GM12891 (cell line): Measurements from ENCODE around the gene VPS35L.
"Not testable (repeated sequence)": the region's sequence is repeated elsewhere in the genome, so short reads cannot be mapped to it uniquely, and the experiment has no call there.

Experiments
- DNase-seq: peaks from one replicate; pipeline ENCODE4 v3.0.0; 2011; ENCODE audit warnings: low spot score; ENCODE audit not compliant: insufficient read length
- FAIRE-seq: peaks from 2 replicates; lab custom pipeline; 2011; peaks lifted over from hg19 to GRCh38; lab: Jason Lieb, UNC
- PAX5 ChIP-seq: IDR thresholded peaks from 2 replicates; pipeline ENCODE4 v1.6.1; 2011; ENCODE audit warnings: low read length, moderate library complexity, mild to moderate bottlenecking; ENCODE audit not compliant: insufficient read depth, severe bottlenecking
- POLR2A ChIP-seq: IDR thresholded peaks from 2 replicates; pipeline ENCODE4 v1.6.1; 2011; ENCODE audit warnings: low read depth, low read length, control low read depth
- POLR2AphosphoS5 ChIP-seq: IDR thresholded peaks from 2 replicates; pipeline ENCODE4 v1.6.1; 2011; ENCODE audit warnings: low read depth, low read length, control low read depth
- POU2F2 ChIP-seq: IDR thresholded peaks from 2 replicates; pipeline ENCODE4 v1.6.1; 2011; ENCODE audit warnings: low read depth, mild to moderate bottlenecking, control low read depth, low read length, moderate library complexity
- SPI1 ChIP-seq: IDR thresholded peaks from 2 replicates; pipeline ENCODE4 v1.6.1; 2011; ENCODE audit warnings: low read depth, low read length, control low read depth
- TAF1 ChIP-seq: IDR thresholded peaks from 2 replicates; pipeline ENCODE4 v1.6.1; 2011; ENCODE audit warnings: low read depth, low read length, control low read depth

VPS35L gene

DNA sequence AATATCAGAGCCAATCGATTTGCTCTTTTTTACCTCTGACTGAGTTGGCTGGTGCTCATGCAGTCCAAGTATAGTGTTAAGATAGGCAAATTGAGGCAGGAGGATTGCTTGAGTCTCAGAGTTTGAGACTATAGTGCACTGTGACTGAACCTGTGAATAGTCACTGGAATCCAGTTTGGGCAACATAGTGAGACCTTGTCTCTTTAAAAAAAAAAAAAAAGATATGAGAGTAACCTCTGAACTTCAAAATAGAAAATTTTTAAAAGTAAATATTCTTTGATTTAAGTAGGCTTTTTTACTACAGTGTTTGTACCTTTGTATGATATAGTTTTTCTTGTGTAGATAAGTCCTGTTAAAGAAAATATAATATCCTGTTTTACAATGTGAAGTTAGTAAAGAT is 28.3 kb upstream of the VPS35L start:
- FAIRE-seq (no peak), DNase-seq (no peak)
- TF ChIP-seq PAX5: no peak
- no peak for TF ChIP-seq POLR2A
- no peak for TF ChIP-seq POU2F2
- no peak for TF ChIP-seq TAF1
- TF ChIP-seq SPI1: no peak
- no peak for TF ChIP-seq POLR2AphosphoS5

DNA sequence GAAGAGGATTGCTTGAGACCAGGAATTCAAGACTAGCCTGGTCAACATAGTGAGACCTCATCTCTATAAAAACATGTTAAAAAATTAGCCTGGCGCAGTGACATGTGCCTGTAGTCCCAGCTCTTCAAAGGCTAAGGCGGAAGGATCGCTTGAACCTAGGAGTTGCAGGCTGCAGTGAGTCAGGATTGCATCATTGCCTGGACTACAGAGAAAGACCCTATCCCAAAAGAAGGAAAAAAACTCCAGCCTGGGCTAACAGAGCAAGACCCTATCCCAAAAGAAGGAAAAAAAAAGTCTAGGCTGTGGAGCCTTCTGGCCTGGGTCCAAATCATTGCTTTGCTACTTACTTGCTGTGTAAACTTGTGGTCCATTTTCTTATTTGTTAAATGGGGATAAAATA is 26.8 kb upstream of the VPS35L start:
- no peak for FAIRE-seq
- no peak for TF ChIP-seq TAF1
- no peak for TF ChIP-seq POLR2A
- no peak for TF ChIP-seq POU2F2
- TF ChIP-seq POLR2AphosphoS5: no peak
- no peak for TF ChIP-seq SPI1
- TF ChIP-seq PAX5: no peak

DNA sequence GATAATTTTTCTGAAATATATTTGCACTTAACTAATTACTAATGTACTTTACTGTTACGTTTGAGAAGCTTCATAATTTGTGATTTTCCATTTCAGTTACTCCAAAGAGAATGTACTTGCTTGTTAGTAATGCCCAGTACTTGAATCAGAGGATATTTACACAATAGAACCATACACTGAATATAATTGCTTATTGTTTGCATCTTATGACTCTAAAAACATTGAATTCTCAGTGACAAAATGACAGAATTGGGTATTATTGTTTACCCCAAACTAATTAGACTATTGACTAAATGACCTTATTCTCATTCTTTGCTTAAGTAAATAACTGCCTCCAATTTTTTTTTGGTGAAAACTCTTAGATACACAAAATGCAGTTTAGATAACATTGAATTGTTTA is 22.9 kb upstream of the VPS35L start:
- DNase-seq (no peak), FAIRE-seq (no peak)
- TF ChIP-seq PAX5 (no peak), TAF1 (no peak), POU2F2 (no peak), SPI1 (no peak), POLR2A (no peak), POLR2AphosphoS5 (no peak)

More for the DNA sequence above, 26.8 kb upstream of the VPS35L start:
- no peak for DNase-seq

DNA sequence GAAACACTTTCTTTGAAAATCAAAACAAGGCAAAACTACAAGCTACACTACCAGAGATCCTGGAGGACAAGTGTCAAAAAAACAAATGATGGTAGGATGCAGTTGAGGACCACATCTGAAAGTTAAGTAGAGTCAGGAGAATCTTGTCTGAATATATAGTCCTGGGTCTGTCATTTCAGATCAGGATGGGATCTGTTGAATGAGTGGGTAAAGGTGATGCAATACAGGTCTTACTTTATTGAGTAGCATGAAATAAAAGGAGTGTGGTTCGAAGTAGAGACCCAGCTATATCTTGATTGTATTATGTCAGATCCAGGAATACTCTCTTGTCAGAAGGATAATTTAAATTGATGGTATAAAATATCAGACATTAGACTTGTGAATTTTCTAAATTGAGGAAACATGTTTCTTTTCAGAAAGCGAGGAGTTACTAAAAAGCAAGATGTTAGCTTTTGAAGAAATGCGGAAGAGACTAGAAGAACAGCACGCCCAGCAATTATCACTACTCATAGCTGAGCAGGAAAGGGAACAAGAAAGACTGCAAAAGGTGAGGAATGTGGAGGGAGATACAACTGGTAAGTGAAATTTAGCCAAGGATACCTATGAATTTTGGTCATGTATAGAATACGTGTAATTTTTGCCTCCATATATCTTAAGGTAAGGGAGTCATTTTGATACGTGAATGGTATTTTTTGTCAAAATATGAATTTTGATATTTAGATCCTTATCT is 15.1 kb upstream of the VPS35L start:
- FAIRE-seq (no peak), DNase-seq (no peak)
- no peak for TF ChIP-seq POLR2AphosphoS5
- no peak for TF ChIP-seq TAF1
- TF ChIP-seq POLR2A: no peak

DNA sequence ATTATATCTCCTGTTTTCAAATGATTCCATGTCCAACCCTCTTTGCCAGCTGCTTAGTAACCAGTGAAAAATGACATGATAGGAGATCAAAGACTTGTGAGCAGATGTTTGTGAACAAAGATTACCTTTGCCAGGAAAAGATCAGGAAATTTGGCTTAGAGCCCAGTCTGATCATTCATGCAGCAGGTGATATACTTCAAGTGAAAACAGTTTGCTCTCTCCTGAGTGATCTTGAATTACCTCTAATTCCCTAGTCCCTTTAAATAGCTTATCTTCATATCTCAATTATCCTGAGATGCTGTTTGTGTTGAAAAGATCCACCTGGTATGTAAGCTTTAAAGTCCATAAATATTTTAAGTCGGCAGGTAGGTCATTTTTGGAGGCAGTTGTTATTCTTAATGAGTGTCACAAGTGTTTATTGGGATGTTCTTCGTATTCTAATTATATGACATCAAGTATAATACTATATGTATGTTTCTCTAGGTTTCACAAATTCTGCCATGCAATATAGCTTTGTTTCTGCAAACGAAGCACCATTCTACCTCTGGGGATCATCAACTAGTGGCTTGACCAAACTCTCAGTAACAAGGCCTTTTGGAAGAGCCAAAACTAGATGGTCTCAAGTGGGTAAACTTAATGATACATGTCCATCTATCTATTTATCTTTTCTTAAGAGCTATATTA is 13.2 kb upstream of the VPS35L start:
- FAIRE-seq (no peak), DNase-seq (no peak)
- no peak for TF ChIP-seq POLR2AphosphoS5
- no peak for TF ChIP-seq POU2F2
- no peak for TF ChIP-seq POLR2A
- no peak for TF ChIP-seq SPI1
- TF ChIP-seq TAF1: no peak
- TF ChIP-seq PAX5: no peak

DNA sequence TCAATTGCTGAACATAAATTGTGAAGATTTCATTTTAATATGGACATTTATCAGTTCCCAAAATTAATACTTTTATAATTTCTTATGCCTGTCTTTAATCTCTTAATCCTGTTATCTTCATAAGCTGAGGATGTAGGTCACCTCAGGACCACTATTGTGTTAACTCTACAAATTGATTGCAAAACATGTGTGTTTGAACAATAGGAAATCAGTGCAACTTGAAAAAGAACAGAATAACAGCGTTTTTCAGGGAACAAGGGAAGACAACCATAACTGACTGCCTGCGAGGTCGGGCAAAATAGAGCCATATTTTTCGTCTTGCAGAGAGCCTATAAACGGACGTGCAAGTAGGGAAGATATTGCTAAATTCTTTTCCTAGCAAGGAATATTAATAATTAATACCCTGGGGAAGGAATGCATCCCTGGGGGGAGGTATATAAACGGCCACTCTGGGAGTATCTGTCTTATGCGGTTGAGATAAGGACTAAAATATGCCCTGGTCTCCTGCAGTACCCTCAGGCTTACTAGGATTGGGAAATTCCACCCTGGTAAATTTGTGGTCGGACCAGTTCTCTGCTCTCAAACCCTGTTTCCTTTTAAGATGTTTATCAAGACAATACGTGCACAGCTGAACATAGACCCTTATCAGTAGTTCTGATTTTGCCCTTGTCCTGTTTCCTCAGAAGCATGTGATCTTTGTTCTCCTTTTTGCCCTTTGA is 12.1 kb upstream of the VPS35L start:
- FAIRE-seq, DNase-seq: not testable (repeated sequence)

DNA sequence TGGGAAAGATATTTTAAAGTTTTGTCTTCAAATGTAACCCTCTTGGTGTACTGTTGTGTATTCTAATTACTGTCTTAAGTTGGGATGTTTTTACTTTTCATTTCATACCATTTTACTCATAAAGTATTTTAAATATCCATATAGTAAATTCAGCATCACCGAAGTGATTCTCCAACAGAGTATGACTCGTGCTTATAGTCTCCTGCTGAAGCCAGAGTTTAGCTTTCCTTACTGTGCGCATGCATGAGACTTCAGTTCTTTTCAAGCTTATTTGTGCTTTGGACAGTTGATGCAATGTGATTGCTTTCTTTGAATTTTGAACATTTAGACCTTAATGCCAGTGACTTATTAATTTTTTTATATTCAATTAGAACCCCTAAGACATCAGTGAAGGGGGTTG is 7.4 kb upstream of the VPS35L start:
- no peak for FAIRE-seq
- DNase-seq: no peak
- TF ChIP-seq PAX5 (no peak), TAF1 (no peak), POLR2AphosphoS5 (no peak), POLR2A (no peak), POU2F2 (no peak), SPI1 (no peak)

DNA sequence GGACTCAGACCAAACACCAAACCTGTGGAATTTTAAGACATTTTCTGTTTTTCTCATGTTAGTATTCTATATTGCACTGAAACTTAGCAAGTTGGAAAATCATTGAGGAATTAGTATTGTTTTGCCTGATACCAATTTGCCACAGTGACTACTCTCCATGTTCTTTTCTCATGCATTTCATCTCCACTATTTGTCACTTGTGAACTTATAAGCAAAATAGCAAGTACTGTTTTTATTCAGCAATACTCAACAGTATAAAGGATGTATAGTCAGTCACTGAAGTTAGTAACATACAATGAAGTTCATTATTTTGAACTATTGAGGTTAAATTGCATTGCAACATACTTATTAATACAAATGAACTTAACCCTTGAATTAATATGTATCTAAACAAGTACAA is 5.8 kb upstream of the VPS35L start:
- DNase-seq (no peak), FAIRE-seq (no peak)
- TF ChIP-seq POLR2AphosphoS5: no peak

DNA sequence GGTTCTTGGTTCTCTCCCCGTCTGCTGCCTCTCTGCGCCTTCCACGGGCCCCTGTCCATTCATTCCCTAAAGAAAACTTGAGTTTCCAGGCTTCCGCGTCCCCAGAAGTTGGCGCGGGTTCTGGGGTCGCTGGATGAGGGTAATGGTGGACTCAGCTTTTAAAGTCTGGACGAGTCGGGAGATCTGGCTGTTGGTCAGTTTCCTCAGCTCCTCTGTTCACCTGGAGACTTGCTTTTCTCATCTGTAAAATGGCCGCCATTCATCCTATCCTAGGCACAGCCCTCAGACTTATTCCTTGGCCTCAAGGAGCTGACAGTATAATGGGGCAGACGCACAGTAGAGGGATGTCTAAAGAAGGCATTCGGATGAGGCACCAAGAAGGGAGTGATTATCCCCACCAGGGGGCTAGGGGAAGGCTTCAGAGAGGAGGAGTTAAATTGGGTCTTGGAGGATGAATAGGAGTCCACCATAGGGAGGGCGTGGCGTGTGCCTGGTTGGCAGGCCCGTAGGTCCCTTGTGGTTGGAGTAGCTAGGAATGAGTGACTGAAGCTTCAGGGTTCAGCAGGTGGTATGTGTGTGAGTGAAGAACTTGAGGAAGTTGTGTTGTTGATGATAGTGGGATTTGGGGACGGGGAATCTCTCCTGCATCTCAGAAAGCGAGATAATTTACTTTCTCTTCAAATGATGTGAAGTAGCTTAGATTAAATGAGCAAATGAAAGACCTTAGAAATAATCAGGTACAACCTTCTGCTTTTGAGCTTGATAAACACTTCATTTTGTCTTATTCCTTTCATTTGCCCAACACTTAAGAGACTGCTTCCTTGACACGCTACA is 652 bp downstream of the VPS35L start:
- no peak for TF ChIP-seq PAX5
- peak; percentile 43 for FAIRE-seq
- DNase-seq: peak; percentile 22
